Esophagus muscularis mucosa (tissue), 4 donors: ENCODE data around the gene PIBF1. TPM values are rescaled to one million over a fixed set of nuclear protein-coding genes. Genes with fewer than 3 reads are reported as not detected.

ENCODE experiments used
- DNase-seq: peaks from one replicate; pipeline ENCODE4 v3.0.0-alpha.2; 2017; ENCODE audit errors: extremely low spot score
- H3K27ac ChIP-seq, 4 donors: fragments of 200-600 bp; sonication (generic); replicated peaks in 1 of 4; 1 replicate in 3 of 4; 2 replicates in 1 of 4; pipeline ENCODE4 v1.5.1; 2016 to 2019; ENCODE audit warnings: mild to moderate bottlenecking in 1 of 4
- H3K27me3 ChIP-seq, 4 donors: fragments of 200-600 bp; sonication (generic); one replicate each; pipeline versions ENCODE4 v1.5.1 to v1.6.0; 2016 to 2019
- H3K36me3 ChIP-seq, 4 donors: fragments of 200-600 bp; sonication (generic); one replicate each; pipeline ENCODE4 v1.5.1; 2016 to 2019
- H3K4me1 ChIP-seq, 4 donors: fragments of 200-600 bp; sonication (generic); one replicate each; pipeline ENCODE4 v1.5.1; 2016 to 2019
- H3K4me3 ChIP-seq, 4 donors: fragments of 200-600 bp; sonication (generic); 1 replicate in 2 of 4; 2 replicates in 2 of 4; pipeline ENCODE4 v1.5.1; 2016 to 2019; ENCODE audit warnings: mild to moderate bottlenecking in 4 of 4, moderate library complexity in 1 of 4
- H3K9me3 ChIP-seq, 4 donors: fragments of 200-600 bp; sonication (generic); 1 replicate in 3 of 4; 2 replicates in 1 of 4; pipeline ENCODE4 v1.5.1; 2016 to 2019
- EP300 ChIP-seq: sonication (generic); formaldehyde crosslinking; IDR thresholded peaks from one replicate; pipeline ENCODE4 v1.6.1; 2017; ENCODE audit warnings: antibody characterized with exemption
- POLR2A ChIP-seq: fragments of 450-650 bp; IDR thresholded peaks from one replicate; pipeline ENCODE4 v1.6.1; 2017; ENCODE audit warnings: antibody characterized with exemption, moderate library complexity, mild to moderate bottlenecking, low read depth
- POLR2AphosphoS5 ChIP-seq, 2 donors: sonication (generic); formaldehyde crosslinking; IDR thresholded peaks; one replicate each; pipeline ENCODE4 v1.6.1; 2017; ENCODE audit warnings: antibody characterized with exemption in 2 of 2
- WGBS: methylation state at CpG from one replicate; pipeline ENCODE4 v1.1.5; 2018; 5-methylcytosine and 5-hydroxymethylcytosine counted together
- intact Hi-C: fragments of 100-400 bp; cut with DNase I; formaldehyde crosslinking; loops from one replicate; pipeline ENCODE4 v1.15.1; 2023
- total RNA-seq, 4 donors: library from RNA; depleted of rRNA; stranded (reverse); fragments of >200 nt; gene quantifications; one replicate each; pipeline versions ENCODE4 v1.1.0 to v1.2.1, GENCODE V29; 2016
- TF ChIP-seq, protein P1 (sequence below), 3 experiments: fragments of 200-600 bp in 2 of 3; fragments of 450-650 bp in 1 of 3; sonication (generic) in 2 of 3; IDR thresholded peaks; one replicate each; pipeline ENCODE4 v1.5.1; 2017 to 2019; ENCODE audit warnings: antibody characterized with exemption in 3 of 3, mild to moderate bottlenecking in 2 of 3, moderate library complexity in 1 of 3

The PIBF1 gene
- total RNA-seq, 4 donors from 2014 or later, result 9.9 to 18.9 (median 13.3) TPM

GRCh38 chr13:73061876-73062275 lies 279.9 kb downstream of the PIBF1 start:
- Histone ChIP-seq H3K27me3 (no peaks in the 10 kb centered on the region), H3K36me3 (peaks cover 0 to 8% (median 0%) of the 10 kb centered on the region in 4 donors), H3K27ac (no peak overlapping the region), H3K4me3 (peak overlapping the region in 2 of 4 donors; percentile 82 to 92), H3K4me1 (peaks cover 6 to 19% (median 18%) of the 10 kb centered on the region in 4 donors), H3K9me3 (no peaks in the 10 kb centered on the region)
- no peak for TF ChIP-seq EP300
- no peak for DNase-seq
- intact Hi-C loops, result loop anchor here (10.0 kb wide), 1 partner anchor 363 kb away; no protein-coding TSS in a partner anchor
- 91% methylated on average over 9 of the region's 9 CpGs for WGBS

- peaks cover 0 to 9% (median 0%) of the 10 kb centered on the region in 4 donors for H3K36me3 ChIP-seq
- intact Hi-C loops, result loop anchor here (10.0 kb wide), 1 partner anchor 362 kb away; no protein-coding TSS in a partner anchor
- no peak overlapping the region for H3K27ac ChIP-seq
- no peak for DNase-seq
- no peaks in the 10 kb centered on the region for H3K9me3 ChIP-seq
- peaks cover 6 to 19% (median 18%) of the 10 kb centered on the region in 4 donors for H3K4me1 ChIP-seq
- 95% methylated on average over 13 of the region's 13 CpGs for WGBS
- no peak overlapping the region for H3K4me3 ChIP-seq
- H3K27me3 ChIP-seq, result no peaks in the 10 kb centered on the region
- TF ChIP-seq EP300, result no peak
- TF ChIP-seq, protein P1, sequence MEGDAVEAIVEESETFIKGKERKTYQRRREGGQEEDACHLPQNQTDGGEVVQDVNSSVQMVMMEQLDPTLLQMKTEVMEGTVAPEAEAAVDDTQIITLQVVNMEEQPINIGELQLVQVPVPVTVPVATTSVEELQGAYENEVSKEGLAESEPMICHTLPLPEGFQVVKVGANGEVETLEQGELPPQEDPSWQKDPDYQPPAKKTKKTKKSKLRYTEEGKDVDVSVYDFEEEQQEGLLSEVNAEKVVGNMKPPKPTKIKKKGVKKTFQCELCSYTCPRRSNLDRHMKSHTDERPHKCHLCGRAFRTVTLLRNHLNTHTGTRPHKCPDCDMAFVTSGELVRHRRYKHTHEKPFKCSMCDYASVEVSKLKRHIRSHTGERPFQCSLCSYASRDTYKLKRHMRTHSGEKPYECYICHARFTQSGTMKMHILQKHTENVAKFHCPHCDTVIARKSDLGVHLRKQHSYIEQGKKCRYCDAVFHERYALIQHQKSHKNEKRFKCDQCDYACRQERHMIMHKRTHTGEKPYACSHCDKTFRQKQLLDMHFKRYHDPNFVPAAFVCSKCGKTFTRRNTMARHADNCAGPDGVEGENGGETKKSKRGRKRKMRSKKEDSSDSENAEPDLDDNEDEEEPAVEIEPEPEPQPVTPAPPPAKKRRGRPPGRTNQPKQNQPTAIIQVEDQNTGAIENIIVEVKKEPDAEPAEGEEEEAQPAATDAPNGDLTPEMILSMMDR (IDR thresholded peaks at IDR 0.05), result no peak
- TF ChIP-seq POLR2AphosphoS5 (IDR thresholded peaks at IDR 0.05), result no peak
- no peak for TF ChIP-seq POLR2A
These were observed 280.5 kb downstream of the PIBF1 start for GRCh38 chr13:73062468-73062867.

DNA sequence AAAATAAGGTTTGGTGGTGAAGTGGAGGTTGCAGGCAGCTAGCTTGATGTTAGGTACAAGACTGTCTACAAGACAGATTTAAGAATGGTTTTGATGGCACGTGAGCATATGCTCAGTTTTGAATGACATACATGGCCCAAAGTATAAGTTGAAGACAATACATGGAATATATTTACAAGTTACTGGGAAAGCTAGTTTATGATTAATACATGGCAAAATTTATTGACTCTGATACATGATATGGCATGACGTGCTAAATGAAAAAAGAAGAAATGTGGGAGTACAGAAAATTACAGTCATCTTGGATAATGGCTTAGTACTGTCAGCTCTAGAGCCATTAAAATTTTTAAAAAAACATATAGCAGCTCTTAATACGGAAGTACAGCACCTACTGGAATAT lies 281.2 kb downstream of the PIBF1 start:
- Histone ChIP-seq H3K36me3 (peaks cover 0 to 16% (median 0%) of the 10 kb centered on the region in 4 donors), H3K4me3 (no peak overlapping the region), H3K4me1 (peaks cover 2 to 14% (median 13%) of the 10 kb centered on the region in 4 donors), H3K9me3 (no peaks in the 10 kb centered on the region), H3K27ac (no peak overlapping the region), H3K27me3 (no peaks in the 10 kb centered on the region)
- TF ChIP-seq EP300 (no peak), POLR2AphosphoS5 (IDR thresholded peaks at IDR 0.05) (no peak), POLR2A (no peak)
- TF ChIP-seq, protein P1 (IDR thresholded peaks at IDR 0.05), result no peak
- intact Hi-C loops, result loop anchor here (10.0 kb wide), 1 partner anchor 362 kb away; no protein-coding TSS in a partner anchor
- no peak for DNase-seq
- WGBS, result 66% methylated on average over 3 of the region's 3 CpGs

DNA sequence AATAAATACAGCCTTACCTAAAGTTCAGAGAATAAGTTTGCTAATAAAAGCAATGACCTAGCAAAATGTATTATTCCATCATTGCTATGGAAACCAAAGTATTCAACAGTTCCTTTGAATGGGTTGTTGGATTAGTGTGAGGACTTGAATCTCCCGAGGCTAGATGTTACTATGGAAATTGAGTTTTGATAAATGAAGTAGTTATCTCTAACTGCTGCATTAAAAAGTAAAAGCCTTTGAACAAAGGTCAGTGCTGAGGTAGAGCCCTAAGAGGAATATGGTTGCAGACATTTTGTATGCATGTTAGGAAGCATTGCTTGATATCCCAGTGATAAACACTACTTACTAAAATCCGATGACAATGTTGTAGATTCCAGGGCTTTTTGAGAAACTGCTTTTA lies 283.1 kb downstream of the PIBF1 start:
- H3K36me3 ChIP-seq, result peaks cover 0 to 22% (median 0%) of the 10 kb centered on the region in 4 donors
- H3K27me3 ChIP-seq, result no peaks in the 10 kb centered on the region
- peaks cover 0 to 10% (median 9%) of the 10 kb centered on the region in 4 donors for H3K4me1 ChIP-seq
- H3K4me3 ChIP-seq, result no peak overlapping the region
- TF ChIP-seq EP300, result no peak
- TF ChIP-seq, protein P1 (IDR thresholded peaks at IDR 0.05), result no peak
- no peak for TF ChIP-seq POLR2AphosphoS5 (IDR thresholded peaks at IDR 0.05)
- no peak for TF ChIP-seq POLR2A
- DNase-seq, result no peak
- WGBS, result 53% methylated on average over 2 of the region's 2 CpGs
- H3K27ac ChIP-seq, result no peak overlapping the region
- intact Hi-C loops, result loop anchor here (10.0 kb wide), 1 partner anchor 360 kb away; no protein-coding TSS in a partner anchor
- no peaks in the 10 kb centered on the region for H3K9me3 ChIP-seq

DNA sequence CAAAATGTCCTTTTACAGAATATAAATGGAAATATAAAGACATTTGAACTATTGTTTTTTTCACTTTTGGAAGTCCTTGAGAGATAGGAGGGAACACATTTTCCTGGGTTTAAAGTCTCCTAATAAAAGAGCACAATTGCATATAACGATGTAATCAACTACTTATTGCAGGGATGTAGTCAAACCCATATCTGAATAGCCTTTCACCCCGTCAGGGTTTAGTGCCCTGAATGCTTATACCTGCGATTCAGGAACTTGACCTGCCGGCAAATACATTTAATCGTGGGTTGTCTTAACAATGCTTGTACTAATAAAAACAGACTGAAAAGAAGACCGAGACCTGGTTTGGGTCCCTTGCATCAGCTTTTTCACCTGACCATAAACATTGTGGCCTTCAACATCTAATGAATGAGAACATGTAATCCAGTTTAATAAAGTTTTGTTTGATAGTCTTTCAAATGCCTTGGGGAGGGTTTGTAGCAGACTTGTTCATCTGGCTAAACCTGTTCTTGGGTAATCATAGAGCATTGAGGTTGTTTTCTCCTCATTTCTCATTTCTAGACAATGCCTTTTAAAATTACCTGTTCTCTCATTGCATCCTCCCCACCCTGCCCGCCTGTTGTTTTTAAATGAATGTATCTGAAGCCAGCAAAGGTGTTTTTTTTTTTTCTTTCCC lies 283.9 kb downstream of the PIBF1 start:
- 92% methylated on average over 7 of the region's 7 CpGs for WGBS
- H3K27me3 ChIP-seq, result no peaks in the 10 kb centered on the region
- DNase-seq, result no peak
- intact Hi-C loops, result loop anchor here (10.0 kb wide), 1 partner anchor 359 kb away; no protein-coding TSS in a partner anchor
- peaks cover 0 to 7% (median 2%) of the 10 kb centered on the region in 4 donors for H3K4me1 ChIP-seq
- TF ChIP-seq EP300 (no peak), POLR2A (no peak), POLR2AphosphoS5 (IDR thresholded peaks at IDR 0.05) (no peak)
- TF ChIP-seq, protein P1 (IDR thresholded peaks at IDR 0.05), result no peak
- H3K27ac ChIP-seq, result no peak overlapping the region
- peaks cover 0 to 22% (median 0%) of the 10 kb centered on the region in 4 donors for H3K36me3 ChIP-seq
- H3K4me3 ChIP-seq, result no peak overlapping the region
- no peaks in the 10 kb centered on the region for H3K9me3 ChIP-seq
